ENCODE results near the gene SORL1.
"Not testable (repeated sequence)": the region's sequence is repeated elsewhere in the genome, so short reads cannot be mapped to it uniquely, and the experiment has no call there.

SORL1 gene

GRCh38 chr11:121478226-121478894 is 26.2 kb downstream of the SORL1 start:
- no peak for DNase-seq

GRCh38 chr11:121478895-121479697 is 27.0 kb downstream of the SORL1 start:
- no peak for DNase-seq

- DNase-seq: no peak
Measured at GRCh38 chr11:121479698-121480238, 27.7 kb downstream of the SORL1 start.

- not testable (repeated sequence) for DNase-seq
Measured at GRCh38 chr11:121481484-121482230, 29.5 kb downstream of the SORL1 start.

- DNase-seq: peak; percentile 44
Measured at GRCh38 chr11:121482231-121483129, 30.4 kb downstream of the SORL1 start.

- no peak for DNase-seq
Measured at GRCh38 chr11:121483805-121484480, 31.8 kb downstream of the SORL1 start.

- DNase-seq: no peak
Measured at GRCh38 chr11:121485216-121485615, 33.1 kb downstream of the SORL1 start.

- no peak for DNase-seq
Measured at GRCh38 chr11:121486054-121486453, 33.9 kb downstream of the SORL1 start.

- DNase-seq: peak; percentile 21
Measured at GRCh38 chr11:121487191-121487590, 35.1 kb downstream of the SORL1 start.

- DNase-seq: no peak
Measured at GRCh38 chr11:121488170-121488569, 36.1 kb downstream of the SORL1 start.

GRCh38 chr11:121488641-121489040 is 36.5 kb downstream of the SORL1 start:
- DNase-seq: no peak

- DNase-seq: no peak
Measured at GRCh38 chr11:121489823-121490222, 37.7 kb downstream of the SORL1 start.

GRCh38 chr11:121494355-121495099 is 42.4 kb downstream of the SORL1 start:
- DNase-seq: no peak

GRCh38 chr11:121497176-121497998 is 45.3 kb downstream of the SORL1 start:
- no peak for DNase-seq

GRCh38 chr11:121499405-121499804 is 47.3 kb downstream of the SORL1 start:
- no peak for DNase-seq

GRCh38 chr11:121500275-121500674 is 48.2 kb downstream of the SORL1 start:
- DNase-seq: no peak

GRCh38 chr11:121500717-121501116 is 48.6 kb downstream of the SORL1 start:
- DNase-seq: no peak

- no peak for DNase-seq
Measured at GRCh38 chr11:121503051-121503450, 50.9 kb downstream of the SORL1 start.

GRCh38 chr11:121506237-121506636 is 54.1 kb downstream of the SORL1 start:
- not testable (repeated sequence) for DNase-seq

GRCh38 chr11:121508449-121508848 is 56.3 kb downstream of the SORL1 start:
- DNase-seq: no peak
